ENCODE results near the gene CHPT1.
A peak's percentile ranks its signal among the peaks of the same experiment; 100 is the strongest.

Gene CHPT1

DNA sequence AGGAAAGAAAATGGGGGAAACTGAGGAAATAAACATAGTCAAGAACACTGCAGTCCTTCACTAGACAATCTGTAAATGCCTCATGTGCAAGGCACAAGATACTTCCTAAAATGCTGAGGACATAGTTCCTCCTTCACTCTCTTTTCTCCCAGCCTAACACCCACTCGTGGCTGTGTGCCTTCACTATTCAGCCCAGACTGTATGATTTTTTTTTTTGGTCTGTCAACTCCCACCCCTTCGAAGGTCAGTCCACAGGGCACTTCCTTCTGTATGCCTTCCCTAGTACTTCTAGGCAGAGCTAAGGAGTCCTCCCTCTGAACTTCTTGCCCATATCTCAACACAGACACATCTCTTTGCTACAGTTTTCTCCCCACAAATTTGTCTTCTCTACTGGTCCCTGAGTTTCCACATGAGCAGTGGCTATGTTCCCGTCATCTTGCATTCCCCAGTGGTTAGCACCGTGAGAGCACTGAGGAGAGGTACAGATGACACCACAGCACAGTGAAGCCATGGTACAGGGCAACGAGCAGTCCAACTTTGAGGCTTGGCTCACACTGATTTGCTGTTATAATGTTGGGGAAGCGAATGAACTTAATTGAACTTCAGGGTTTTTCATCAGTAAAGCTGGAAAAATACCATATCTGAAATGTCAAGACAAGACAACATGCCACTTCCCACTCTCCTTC is 65.9 kb downstream of the CHPT1 start:
- no peak for DNase-seq (ENCODE audit: low spot score)

DNA sequence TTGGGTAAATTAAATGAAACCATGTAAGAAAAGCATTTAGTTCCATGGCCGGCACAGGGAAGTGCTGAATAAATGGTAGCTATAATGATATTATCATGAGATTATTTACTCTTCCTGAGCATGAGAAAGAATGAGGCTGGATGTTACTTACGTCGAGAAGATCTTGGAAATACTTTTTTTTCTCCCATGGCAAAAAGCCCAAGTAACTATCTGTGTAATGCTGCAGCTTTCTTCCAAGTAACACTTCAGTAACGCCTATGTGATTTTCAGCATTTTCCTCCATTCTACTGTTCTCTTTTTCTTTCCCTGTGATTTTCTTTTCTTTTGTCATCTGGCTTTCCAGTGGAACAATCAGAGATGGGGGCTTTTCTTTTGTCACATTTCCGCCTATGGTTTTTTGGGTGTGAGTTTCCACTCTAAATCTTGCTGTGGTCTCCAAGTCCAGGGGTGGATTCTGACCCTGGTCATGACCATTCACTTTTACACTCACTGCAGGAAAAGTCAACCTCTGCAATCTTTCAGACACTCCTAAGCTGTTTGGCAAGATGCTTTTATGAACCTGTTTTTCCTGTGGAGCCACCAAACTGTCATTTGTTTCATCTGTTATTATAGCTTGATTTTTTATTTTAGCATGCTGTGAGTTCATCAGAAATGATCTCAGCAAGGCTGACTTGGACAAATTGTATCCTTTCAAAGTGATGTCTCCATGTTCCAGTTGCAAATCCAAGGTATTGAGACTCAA is 66.8 kb downstream of the CHPT1 start:
- no peak for DNase-seq (ENCODE audit: low spot score)

DNA sequence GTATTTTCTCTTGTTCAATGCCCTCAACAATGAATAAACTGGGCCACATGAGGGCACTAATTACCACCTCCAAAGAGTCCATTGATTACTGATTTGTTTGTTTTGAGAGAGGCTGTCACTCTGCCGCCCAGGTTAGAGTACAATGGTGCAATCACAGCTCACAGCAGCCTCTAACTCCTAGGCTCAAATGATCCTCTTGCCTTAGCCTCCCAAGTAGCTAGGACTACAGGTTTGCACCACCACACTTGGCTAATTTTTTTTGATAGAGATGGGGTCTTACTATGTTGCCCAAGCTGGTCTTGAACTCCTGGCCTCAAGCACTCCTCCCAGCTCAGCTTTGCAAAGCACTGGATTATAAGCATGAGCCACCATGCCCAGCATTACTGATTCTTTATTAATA is 70.1 kb downstream of the CHPT1 start:
- DNase-seq (ENCODE audit: low spot score), result no peak

DNA sequence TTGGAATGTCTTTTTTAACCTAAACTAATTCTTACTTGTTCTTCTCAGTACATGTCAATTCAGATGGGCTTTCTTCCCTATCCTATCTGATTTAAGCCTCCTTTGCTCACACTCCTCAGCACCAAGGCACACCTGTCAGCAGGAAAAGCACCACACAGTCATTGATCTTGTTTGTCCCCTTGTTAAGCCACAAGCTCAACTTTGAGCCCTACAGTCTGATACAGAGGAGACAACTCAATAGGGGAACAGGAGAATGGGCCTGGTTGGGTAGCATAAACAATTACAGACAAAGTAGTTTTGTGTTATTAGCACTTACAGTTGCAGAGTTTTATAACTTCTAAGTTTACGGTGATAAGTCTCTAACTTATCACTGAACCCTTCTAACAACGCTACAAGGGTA is 71.3 kb downstream of the CHPT1 start:
- no peak for DNase-seq (ENCODE audit: low spot score)

DNA sequence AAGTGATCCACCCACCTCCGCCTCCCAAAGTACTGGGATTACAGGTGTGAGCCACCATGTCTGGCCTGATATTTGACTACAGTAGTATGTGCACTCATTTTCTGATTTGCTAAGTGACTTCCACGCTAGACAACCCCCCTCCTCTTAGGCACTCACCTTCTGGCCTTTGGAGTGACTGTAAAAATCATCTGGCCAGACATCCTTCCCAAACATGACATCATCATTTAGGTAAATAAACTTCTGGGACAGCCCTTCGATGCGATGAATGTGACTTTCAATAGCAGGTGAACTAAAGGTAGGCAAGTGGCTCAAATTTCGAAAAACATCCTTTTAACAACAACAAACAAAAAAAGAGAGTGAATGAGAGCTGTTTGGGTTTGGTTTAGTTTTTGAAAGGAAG is 72.4 kb downstream of the CHPT1 start:
- DNase-seq (ENCODE audit: low spot score), result no peak

DNA sequence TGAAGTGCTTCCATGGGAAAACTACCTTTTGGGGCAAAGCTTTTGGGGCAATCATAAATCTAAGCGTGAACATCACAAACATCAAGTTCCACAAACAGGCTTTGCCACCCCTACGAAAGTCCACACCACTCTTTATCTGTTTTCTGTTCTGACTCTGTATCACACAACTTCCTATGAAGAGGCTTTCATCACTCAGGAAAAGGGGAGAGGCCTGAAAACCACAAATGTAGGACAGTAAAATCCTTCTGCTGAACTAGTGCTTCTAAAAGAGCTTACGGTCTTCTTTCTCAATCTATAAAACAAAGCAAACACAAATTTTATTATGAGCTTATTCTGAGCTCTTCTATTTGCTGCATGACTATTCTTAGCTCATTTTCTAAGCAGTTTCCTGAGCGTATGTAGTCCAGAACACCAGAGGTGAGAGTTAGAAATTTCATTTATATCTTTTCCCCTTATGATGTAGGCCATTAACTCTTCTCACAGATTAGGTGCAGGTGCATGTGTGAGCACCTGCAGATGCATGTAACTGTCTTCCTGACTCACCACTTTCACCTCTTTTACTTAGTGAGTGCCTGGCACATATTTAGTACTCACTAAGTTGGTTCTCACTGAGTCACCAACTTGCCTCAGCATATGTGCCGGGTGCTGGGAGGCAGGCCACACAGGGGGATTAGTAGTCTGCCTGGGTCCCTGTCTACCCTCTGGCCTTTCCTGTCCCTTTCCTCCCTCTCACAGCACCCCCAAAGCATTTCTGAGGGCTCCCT is 74.8 kb downstream of the CHPT1 start:
- no peak for DNase-seq (ENCODE audit: low spot score)

DNA sequence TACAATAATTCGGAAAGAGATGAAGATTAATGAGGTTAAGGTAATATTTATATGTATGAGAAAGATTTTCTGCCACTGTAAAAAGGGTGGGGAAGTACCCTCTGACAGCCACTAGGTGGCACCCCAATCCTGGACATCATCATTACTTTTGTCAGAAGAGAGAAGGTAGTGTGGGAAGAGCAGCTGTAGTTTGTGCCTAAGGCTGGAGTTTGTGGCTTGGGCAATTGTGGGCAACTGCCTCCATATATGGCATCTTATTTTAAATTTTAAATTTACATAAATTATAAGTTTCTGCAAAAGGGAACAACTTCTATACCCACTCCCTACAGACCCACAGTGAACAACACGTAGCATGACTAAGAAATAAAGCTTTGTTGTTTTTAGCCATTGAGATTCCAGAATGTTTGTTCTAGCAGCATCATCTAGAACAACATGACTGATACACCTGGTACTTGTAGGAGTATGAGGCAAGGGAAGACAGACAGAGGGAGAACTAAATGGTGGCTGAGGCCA is 76.3 kb downstream of the CHPT1 start:
- DNase-seq (ENCODE audit: low spot score), result peak; percentile 80

DNA sequence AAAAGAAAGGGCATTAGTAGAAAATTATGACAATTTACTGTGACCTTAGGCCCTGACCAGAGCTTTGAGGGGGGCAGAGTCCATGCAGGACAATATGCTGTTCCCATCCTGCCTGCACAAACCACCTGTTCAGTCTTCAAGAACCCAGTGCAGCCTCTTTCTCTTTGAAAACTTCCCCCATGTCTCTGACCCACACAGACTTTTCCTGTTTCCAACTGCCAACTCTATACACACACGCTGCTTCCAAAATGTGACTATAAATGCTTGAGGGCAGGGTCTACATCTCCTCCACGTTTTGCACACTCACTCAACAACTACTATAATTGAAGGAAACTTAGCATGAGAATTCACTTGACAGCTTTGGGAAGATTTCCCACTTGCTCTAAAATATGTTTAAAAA is 78.4 kb downstream of the CHPT1 start:
- DNase-seq (ENCODE audit: low spot score), result no peak

DNA sequence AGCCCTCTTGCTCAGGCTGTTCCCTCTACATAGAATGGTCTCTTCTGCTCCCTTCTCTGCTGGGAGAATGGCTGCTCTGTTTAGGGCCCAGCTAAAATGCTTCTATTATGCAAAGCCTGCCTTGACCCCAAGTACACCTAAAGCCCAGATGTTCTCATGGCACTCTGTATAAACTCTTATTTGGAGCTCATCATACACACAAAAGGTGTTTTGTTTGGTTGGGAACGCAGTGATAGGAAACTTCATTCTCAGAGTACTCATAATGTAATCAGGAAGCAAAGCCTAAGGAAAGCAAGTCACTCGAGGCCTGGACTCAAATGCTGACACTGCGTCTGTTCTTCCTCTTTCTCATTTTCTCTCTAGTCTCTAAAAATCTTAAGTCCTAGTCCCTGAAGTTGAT is 80.0 kb downstream of the CHPT1 start:
- no peak for DNase-seq (ENCODE audit: low spot score)

DNA sequence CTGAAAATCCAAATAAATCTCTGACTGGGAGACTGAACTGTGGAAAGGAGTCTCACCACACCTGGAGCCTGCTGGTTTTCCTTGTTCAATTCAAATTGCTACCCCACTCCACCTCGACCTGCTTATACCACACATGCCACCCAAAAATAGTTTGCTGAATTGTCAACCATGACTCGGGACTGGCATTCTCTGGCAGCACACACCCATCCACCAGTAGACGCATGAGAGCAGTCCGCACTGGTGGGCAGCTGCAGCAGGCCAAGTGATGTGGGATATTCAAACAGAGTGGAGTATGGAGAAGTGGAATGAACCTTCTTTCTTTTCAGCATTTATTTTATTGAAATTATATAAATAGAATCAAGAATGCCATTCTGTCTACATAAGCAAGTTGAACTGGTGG is 80.5 kb downstream of the CHPT1 start:
- DNase-seq (ENCODE audit: low spot score), result no peak

All from hematopoietic multipotent progenitor cell treated with erythropoietin and hydrocortisone succinate and interleukin-3 and kit ligand, for 15 days (in vitro differentiated cells).